Kasumi-1 (cell line): ENCODE measurements around the gene DLX5.
A peak's percentile ranks its signal among the peaks of the same experiment; 100 is the strongest.

Experiments
- DNase-seq, 2 experiments: peaks; one replicate each; lab custom pipeline; 2025; lab: John Stamatoyannopoulos, UW

DLX5 gene

DNA sequence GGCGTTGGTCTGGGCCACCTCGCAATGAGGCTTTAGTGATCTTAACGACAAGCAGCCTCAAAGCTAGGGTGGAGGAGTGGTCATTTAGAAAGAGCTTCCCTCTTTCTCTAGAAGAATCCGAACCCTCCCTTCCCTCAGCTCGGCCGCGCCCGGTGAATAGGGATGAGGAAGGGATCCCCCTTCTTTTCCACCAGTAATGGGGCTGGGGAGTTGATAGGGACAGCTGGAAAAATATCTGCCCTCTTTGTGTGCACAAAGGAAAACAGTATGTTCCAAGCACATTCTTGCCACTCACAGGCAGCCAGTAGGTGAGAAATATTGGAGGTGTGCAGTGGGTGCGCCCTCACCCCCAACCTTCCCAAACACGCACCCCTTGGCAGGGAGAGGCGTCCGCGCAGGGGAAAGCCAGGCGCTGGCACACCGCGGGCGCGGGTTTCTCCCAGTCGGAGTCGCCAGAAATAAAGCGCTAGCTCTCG, 6.5 kb downstream of the DLX5 start:
- no peak for DNase-seq

DNA sequence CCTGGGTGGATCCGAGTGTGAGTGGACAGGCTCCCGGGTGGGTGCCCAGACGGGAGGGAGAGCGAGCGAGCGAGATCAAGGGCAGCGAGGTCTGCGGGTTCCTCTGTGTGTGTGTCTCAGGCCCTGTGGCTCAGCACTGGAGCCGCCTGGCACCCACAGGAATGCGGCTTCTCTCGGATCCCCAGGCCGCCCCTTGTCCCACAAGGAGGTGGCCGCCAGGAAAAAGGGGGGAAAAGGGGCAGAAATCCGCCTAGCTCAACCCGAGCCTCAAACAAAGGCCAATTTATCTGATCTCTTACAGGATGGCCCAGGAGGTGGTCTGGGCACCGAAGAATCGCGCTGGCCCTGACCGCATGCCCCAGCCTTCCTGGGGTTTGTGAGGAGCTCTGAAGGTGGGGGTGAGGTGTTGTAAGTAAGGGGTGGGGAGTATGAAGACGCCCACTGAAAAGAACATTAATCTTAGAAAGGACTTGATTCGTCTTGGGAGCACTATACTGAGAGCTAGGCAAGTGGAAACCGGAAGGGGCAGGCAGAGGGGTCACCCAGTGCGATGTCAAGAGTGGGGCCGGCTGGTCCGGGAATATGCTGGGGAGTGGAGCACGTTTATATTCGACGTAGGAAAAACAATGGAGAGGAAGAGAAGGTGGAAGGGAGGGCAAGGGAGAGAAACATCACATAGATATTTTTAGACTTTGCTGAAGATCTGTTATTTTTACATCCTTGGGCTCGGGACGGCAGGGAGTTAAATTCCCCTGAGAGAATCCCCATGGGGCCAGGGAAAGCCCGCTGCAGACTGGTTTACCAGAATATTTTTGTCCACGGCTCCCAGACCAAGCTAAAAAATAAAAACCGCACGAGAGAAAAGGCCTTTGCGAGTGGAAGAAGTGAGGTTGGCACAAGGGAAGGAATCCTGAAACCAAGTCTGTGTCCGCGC, 7.2 kb downstream of the DLX5 start:
- DNase-seq, result no peak

DNA sequence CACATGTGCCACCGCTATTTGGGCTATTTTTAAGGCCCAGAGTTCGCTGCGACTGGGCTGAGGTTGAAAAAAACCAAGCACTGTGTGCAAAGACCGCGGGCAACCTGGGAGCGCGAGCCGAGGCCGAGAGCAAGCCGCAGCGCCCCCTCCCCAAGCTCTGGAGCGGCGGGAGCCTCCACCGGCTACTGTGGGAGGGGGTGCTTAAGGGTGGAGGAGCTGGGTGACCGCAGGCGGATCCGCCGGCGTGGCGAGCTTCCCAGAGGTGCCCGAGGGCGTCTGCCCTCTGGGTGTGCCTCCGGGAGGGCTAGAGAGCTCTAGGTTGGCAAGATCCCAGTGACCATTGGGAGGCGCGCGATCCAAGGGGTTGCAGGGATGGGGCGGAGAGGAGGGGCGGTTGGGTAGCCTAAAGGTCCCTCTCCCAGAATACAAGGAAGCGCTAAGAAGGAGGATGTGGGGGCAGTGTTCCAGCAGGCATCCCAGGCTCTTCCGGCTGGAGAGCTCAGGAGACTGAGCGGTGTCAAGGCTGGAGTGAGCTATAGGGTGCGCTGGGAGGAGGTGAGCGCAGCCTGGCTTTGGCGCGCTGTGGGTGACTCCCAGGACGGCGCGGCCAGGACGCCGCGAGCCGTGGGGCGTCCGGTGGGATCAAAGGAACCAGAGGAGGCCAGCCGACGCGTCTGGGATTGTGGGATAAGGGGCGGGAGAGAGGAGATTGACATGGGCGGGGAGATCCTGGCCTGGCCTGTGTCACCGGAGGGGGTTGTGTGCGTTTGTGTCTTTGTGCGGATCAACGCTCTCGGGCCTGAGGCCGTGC, 8.0 kb downstream of the DLX5 start:
- DNase-seq, result no peak

DNA sequence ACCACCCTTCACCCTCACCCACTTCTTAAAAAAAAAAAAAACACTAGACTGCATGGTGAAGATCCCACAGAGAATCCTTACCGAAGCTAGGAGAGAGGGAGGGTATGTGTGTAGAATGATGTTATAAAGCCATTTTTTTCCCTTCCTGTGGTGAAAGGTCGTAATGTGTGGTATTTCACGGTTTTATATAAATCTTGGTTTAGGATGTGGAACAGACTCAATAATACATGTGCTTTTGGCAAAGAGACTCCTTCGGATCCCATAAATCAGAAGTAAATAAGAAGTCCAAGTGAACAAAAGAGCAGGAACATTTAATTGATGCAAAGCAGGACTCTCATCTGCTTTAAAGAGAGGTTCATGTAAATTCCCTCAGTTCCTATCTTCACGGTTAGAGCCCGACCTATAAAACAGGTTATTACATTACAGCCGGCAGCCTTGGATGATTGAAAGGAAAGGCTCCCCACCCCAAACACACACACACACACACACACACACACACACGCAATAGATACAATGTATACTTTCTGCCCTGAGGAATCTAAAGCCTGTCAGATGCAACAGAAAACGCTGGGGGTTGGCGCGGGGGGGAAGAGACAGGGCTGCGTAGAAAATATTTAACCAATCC, 8.8 kb downstream of the DLX5 start:
- no peak for DNase-seq

DNA sequence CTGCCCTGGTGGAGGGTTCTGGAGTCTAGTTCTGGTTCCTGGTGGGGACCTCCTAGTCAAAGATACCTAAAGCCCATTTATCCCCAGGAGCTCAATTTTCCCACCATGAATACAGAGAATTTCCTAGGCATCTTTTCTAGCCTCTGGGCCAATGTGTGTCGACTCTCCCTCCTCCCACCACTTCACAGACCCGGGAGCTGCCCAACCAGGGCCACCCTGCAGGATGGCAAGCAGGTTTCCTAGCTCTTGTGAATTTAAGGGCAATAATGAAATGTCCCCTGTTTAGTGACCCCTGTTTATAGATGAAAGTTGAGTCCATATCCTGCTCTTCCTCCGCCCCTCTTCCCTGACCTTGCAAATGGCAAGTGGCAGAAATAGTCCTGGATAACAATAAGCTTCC, 9.4 kb downstream of the DLX5 start:
- DNase-seq, result no peak

DNA sequence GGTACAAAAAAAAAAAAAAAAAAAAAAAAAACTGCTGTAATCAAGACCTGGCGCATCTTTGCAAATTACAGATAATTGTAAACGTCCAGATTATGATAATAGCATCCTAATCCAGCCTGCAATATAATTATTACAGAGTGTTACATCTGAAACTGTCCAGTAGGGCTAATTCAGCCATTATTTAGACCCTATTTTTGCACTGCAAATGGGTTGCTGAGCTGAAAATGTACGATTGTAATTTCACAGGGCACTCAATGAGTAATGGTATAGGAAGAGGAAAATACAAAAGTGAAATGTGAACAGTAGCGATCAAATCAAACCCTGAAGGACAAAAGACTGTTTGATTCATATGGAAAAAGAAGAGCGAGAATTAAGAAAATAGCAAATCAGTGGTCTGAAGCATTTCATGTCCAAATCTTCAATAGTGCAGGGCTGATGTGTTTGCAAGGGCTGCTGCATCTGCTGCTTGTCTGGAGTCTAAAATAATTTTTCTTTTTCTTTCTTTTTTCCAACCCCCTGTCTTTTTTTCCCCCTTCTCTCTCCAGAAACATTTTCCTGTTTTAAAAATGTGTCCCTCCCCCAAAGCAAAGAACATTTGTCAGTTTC, 10.4 kb downstream of the DLX5 start:
- no peak for DNase-seq

DNA sequence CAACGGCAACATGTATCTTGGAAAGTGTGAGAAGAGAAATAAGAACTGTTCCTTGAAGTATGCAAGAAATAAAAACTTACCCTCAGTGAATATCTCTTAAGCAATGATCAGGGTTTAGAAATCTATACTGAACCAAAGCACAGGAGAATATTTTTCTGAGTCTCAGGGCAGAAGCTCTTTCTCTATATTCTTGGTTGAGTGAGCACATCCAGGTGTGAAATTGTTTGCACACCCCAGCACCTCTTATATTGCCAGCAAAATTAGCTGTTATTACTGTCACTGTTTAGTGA, 10.8 kb downstream of the DLX5 start:
- no peak for DNase-seq

DNA sequence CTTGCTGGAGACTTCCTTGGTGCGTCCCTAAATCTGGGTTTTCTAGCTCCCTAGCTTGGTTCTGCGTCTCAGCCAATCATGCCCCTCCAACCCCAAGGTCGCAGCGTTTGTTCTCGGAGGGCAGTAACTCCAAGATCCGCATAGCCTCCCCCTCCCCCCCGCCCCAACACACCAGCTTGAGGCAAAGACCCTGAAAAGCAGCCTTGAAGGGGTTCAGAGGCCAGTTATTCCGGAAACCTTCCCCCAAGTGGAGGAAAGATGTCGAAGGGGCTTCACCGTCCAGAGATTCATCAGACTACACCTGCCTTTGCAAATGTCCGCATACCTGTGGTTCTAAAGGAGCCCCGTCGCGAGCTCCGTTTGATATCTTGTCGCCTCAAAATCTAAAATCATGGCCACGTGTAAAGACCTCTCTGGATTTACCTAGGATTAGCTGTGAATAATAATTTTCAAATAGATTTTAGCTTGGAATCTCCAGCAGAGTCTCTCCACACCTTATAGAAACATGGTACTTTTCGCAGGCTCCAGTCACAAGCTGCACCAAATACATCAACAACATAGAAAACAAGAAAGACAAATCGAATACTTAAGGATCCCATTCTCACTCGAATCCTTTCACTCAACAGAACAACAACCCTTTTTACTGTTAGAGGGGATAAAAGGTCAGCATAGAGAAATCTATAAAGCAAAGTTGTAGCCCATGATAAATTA, 11.3 kb downstream of the DLX5 start:
- DNase-seq, result no peak

DNA sequence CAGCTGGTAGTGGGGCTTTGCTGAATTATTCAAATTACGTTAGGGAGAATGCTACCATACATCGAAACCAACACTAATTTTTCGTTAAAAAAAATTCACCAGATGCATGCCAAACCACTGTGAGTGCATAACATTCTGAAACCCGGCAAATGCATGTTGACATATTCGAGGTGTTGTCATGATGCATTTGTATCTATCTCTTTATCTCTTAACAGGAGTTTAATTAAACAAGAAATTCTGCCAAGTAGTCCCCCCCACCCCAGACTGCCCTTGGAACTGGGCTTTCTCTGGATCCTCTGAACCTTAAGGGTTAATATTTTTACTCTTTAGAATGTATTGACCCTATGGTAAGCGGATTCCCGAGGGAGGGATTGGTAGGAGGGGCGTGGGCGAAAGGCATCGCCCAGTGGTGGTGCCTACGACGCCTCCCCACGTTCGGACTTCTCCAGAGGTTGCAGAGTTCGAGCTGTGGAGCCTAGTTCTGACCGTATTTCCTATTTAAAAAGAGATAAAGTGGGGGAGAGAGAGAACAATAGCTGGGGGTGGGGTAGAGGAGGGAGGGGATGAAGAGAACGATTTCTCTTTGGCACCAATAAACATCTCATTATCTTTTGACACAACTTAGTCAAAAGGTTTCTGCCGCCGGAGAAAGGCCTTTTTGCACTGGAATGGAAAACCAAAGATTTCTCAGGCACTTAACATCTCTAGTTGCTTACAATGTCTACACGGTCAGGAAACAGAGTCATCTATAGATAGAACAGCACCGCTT, 12.1 kb downstream of the DLX5 start:
- DNase-seq, result no peak

DNA sequence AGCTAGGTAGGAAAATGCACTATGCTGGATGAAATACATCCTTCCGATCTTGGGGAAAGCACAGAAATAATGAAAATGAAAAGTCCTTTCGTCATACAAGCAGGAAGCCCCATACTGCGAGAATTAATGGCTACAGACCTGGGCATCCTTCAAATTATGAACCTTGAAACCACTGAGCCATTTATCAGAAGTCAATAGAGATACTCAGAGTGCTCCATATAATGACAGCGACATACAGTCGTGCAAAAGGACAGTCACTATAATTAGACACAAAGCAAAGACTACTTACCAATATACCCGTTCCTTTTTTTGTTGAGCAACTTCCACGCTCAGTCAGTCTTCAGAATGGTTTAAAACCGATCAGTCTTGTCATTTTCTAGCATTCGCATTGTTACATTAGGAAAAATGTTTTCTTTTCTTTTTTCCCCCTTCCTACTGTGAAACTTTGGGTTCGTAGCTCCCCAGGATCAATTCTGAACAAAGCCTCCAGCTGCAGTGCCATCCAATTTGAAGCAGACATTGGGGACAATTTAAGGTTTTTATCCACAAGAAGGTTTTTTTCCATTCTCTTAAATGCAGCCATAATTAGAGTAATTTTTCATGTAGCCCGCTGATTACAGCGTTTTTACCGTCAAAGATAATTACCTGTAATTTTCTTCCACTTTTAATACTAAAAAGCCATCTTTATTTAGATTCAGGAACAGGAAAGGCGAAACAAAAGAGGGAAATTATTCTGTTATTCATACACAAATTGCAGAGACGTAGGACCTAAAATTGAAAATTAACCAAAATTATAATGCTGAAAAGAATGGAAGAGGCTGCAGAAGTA, 12.9 kb downstream of the DLX5 start:
- no peak for DNase-seq

DNA sequence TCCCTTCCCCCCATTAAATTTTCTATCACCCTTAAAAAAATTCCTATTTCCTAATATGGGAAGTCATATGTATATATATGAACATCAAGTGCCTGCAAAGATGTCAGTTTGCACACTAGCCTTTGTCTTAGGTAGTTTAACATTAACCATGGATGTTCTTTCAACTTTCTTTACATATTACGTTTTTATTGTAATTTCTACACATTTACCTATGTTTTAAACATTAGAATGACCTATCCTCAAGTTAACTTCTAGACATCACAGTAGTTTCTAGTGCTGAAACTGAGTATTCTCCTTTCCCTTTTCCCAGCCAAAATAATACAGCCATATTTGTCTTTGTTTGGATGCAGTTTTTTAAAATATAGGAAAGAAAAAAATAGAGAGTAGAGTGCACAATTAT, 13.5 kb downstream of the DLX5 start:
- DNase-seq, result no peak

DNA sequence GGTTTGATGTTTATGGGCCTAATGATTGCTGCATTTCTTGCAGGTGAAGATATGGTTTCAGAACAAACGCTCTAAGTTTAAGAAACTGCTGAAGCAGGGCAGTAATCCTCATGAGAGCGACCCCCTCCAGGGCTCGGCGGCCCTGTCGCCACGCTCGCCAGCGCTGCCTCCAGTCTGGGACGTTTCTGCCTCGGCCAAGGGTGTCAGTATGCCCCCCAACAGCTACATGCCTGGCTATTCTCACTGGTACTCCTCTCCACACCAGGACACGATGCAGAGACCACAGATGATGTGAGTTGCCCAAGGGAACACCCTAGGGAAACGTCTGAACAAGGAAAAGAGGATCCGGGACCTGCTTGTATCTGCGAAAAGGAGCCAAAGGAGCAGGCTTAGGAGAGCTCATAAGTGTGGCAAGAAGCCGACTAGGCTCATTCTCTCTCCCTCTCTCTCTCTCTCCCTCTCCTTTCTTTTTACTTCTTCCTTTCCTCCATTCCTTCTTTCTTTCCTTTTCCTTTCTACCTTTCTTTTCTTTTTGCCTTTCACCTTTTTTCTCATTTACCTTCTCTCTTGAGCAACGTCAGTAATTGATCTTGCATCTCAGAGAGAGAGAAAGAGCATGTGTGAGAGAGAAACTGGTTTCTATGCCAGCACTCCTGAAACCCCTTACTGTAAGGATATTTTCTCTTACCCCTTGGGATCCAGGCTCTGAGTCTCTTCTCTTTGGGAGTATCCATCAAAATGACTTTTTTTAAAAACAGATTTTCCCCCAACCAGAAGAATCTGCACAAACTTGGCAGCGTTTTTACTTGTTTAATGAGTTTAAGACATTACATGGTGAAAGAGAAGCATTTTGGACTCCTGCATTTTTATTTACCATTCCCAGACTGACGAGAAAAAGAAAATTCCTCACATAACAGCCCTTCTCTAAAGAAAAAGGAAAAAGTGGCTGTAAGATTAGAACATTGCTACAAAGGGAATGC, 14.6 kb downstream of the DLX5 start:
- no peak for DNase-seq

DNA sequence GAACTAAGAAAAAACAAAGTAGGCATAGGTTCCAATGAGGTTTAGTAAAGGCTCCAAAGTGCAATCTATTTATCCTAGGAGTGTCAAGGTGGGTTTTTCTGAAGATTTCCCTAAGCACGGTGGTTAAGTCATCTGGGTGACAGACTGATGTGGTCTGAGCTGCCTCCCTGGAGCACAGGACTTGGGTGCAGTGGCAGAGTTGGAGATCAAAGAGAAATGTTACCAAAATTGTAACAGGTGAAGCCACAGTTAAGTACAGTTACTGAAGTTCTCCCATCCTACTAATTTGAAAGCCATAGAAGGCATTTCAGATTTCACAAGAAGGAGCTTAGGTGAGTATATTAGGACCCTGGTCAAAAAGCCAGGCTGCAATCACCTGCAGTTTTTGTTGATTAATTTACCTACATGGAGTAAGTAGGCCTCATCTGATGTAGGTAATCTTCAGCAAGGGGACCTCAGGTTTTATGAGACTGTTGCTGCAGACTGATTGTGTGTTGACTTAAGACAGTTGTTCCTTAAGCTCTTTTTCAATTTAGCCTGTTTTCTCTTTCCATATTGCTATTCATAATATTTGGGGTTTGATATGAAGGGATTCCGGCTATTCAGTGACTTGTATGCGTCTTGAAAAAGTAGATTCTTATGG, 16.2 kb downstream of the DLX5 start:
- DNase-seq, result no peak

DNA sequence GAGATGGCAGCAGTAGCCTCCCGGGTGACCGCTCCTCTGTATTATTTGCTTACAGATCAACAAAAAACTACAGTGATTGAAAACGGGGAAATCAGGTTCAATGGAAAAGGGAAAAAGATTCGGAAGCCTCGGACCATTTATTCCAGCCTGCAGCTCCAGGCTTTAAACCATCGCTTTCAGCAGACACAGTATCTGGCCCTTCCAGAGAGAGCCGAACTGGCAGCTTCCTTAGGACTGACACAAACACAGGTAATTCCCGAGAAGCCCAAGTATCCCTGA, 17.1 kb downstream of the DLX5 start:
- no peak for DNase-seq

DNA sequence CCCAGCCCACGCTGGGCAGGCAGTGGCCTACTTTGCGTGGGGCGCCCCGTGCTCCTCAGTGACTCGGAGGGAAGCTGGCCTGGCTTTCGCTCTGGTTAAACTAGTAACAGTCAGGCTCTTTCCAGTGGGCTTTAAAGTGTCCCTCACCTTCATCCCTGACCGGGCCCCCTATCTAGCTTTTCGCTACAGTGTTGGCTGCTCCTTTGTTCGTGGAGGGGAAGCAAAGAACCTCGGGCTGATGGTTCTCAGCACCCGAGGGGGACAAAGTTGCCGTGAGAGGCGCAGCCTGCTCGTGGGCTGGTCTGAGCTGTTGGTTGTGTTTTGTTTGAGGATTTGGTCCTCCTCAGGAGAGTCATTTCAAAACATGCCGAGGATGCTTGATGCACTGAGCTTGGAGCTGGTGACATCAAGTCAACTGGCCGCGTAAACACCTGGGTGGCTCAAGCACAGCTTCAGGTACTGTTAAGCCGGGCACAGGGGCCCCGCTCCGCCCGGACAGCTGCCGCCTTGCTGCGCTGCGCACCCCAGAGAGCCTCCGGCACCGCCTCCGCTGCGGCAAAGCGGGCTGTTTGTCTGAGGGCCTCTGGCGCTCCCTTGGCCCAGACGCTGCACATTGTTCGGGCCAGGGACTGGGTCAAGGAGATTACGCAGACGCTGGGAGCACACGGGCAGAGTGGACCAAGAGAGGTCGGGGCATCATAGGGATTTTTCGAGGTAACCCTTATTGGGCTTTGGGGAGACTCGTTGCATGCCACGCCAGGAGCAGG, 17.6 kb downstream of the DLX5 start:
- no peak for DNase-seq

DNA sequence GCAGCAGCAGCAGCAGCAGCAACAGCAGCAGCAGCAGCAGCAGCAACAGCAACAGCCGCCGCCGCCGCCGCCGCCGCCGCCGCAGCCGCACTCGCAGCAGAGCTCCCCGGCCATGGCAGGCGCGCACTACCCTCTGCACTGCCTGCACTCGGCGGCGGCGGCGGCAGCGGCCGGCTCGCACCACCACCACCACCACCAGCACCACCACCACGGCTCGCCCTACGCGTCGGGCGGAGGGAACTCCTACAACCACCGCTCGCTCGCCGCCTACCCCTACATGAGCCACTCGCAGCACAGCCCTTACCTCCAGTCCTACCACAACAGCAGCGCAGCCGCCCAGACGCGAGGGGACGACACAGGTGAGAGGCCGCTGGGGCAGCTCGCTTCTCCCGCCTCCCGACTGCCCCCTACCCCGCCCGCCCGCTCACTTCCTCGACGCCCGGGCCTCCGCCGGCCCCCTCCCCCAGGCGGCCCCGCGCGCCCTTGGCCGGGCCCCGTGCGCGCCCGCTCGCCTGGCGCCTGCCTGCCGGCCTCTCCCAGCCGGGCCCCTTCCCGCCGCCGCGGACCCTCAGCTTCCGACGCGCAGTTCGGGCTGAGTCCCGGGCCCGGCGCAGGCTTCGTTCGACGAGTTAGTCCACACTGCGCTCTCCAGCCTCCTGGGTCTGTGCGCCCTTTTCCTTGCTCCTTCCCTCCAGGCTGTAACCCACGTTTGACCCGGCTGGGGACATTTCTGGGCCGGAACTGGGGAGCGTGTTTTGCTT, 18.4 kb downstream of the DLX5 start:
- peak; percentile 7 to 16 for DNase-seq
